Gastroesophageal sphincter (tissue), 3 donors: ENCODE results near the gene ATP11A.

Source experiments
- CTCF ChIP-seq, 4 experiments: fragments of 200-600 bp in 2 of 4; fragments of 450-650 bp in 2 of 4; sonication (generic) in 1 of 4; IDR thresholded peaks; one replicate each; pipeline ENCODE4 v1.5.1; 2017 to 2019; ENCODE audit warnings: antibody characterized with exemption in 4 of 4, mild to moderate bottlenecking in 2 of 4, moderate library complexity in 2 of 4
- EP300 ChIP-seq: sonication (generic); formaldehyde crosslinking; IDR thresholded peaks from one replicate; pipeline ENCODE4 v1.6.1; 2017; ENCODE audit warnings: antibody characterized with exemption, mild to moderate bottlenecking
- POLR2A ChIP-seq, 2 donors: fragments of 450-650 bp; IDR thresholded peaks; one replicate each; pipeline ENCODE4 v1.6.1; 2017; ENCODE audit warnings: antibody characterized with exemption in 2 of 2, mild to moderate bottlenecking in 2 of 2, moderate library complexity in 1 of 2
- POLR2AphosphoS5 ChIP-seq: sonication (generic); formaldehyde crosslinking; IDR thresholded peaks from one replicate; pipeline ENCODE4 v1.6.1; 2017; ENCODE audit warnings: antibody characterized with exemption

GRCh38 chr13:112743451-112744167, 53.8 kb downstream of the ATP11A start:
- TF ChIP-seq CTCF (IDR thresholded peaks at IDR 0.05) (no peak), POLR2AphosphoS5 (no peak), EP300 (no peak), POLR2A (IDR thresholded peaks at IDR 0.05) (no peak)
